Measurements from ENCODE around the gene FBXO38. TPM values are rescaled to one million over a fixed set of nuclear protein-coding genes. Genes with fewer than 3 reads are reported as not detected.

The FBXO38 gene
- total and polyA plus RNA-seq, 2 of the 13 experiments (the other 11 are each of a cell fraction or from before 2014, with no cell fraction given): 24.8 to 35.9 TPM

DNA sequence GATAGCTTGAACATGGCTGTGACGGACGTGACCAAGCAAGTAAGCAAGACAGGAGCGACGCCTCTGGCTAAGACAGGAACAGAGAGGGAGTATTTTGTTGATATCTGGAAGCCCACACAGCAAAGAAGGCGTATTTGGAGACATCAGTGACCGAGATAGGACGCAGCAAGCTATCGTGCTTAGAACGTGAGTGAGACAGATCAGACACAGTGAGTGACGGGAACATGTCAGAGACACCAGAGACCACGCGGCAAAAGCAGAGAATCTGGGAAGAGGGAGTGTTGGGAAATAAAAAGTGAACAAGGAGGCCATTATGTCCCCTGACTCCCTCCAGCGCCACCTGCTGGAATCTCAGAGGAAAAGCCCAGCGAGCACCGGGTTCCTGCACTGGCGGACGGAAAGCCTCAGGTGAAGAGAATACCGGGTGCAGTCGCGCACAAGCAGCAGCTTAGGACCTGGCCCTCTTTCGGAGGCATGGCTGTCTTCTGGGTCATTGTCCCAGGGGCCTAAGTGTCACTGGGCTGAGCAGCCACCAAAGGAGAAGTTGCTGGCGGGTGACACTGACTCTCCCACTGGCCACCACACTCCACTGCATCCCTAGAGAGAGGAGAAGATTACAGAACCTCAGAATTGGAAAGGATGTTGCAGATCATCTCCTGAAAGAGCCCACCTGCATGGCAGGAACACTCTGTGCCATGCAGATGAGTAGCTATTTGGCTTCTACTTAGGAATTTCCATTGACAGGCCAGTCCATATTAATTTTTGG is 99.1 kb downstream of the FBXO38 start (continued):
- TF ChIP-seq ZNF781 (CRISPR knock-in tag; IDR thresholded peaks at IDR 0.05; ENCODE audit: borderline replicate concordance, not compliant biosample characterization) (peak; percentile 27), ZNF3 (CRISPR knock-in tag; IDR thresholded peaks at IDR 0.05) (no peak), SMAD1 (CRISPR knock-in tag; IDR thresholded peaks at IDR 0.05; ENCODE audit: borderline replicate concordance, low read depth) (no peak), CENPX (CRISPR knock-in tag; IDR thresholded peaks at IDR 0.05) (no peak), CBX5 (CRISPR knock-in tag; IDR thresholded peaks at IDR 0.05; ENCODE audit: borderline replicate concordance) (peak; percentile 56; the same call in 1 of the 2 replicates), JUN (CRISPR knock-in tag; IDR thresholded peaks at IDR 0.05) (no peak), BRD4 (CRISPR knock-in tag; IDR thresholded peaks at IDR 0.05) (no peak), NR3C1 (CRISPR knock-in tag; IDR thresholded peaks at IDR 0.05) (no peak), MAFK (conservative IDR thresholded peaks at IDR 0.05 in 1 of 2, IDR thresholded peaks at IDR 0.05 in 1 of 2; ENCODE audit: low read length in 2 of 2) (no peak), ZNF431 (CRISPR knock-in tag; IDR thresholded peaks at IDR 0.05; ENCODE audit: borderline replicate concordance, low read depth) (no peak), ZNF558 (CRISPR knock-in tag; IDR thresholded peaks at IDR 0.05; ENCODE audit: borderline replicate concordance) (no peak), ZNF768 (CRISPR knock-in tag; IDR thresholded peaks at IDR 0.05) (peak; percentile 85), NCOA1 (CRISPR knock-in tag; IDR thresholded peaks at IDR 0.05) (no peak), NKX3-1 (CRISPR knock-in tag; IDR thresholded peaks at IDR 0.05) (no peak), U2AF1 (optimal IDR thresholded peaks at IDR 0.05; ENCODE audit: low read depth, low read length) (no peak), PCBP2 (optimal IDR thresholded peaks at IDR 0.05; ENCODE audit: low read depth, low read length, poor library complexity, severe bottlenecking) (no peak), RBAK (CRISPR knock-in tag; IDR thresholded peaks at IDR 0.05) (no peak)
- TF ChIP-seq, protein P1, sequence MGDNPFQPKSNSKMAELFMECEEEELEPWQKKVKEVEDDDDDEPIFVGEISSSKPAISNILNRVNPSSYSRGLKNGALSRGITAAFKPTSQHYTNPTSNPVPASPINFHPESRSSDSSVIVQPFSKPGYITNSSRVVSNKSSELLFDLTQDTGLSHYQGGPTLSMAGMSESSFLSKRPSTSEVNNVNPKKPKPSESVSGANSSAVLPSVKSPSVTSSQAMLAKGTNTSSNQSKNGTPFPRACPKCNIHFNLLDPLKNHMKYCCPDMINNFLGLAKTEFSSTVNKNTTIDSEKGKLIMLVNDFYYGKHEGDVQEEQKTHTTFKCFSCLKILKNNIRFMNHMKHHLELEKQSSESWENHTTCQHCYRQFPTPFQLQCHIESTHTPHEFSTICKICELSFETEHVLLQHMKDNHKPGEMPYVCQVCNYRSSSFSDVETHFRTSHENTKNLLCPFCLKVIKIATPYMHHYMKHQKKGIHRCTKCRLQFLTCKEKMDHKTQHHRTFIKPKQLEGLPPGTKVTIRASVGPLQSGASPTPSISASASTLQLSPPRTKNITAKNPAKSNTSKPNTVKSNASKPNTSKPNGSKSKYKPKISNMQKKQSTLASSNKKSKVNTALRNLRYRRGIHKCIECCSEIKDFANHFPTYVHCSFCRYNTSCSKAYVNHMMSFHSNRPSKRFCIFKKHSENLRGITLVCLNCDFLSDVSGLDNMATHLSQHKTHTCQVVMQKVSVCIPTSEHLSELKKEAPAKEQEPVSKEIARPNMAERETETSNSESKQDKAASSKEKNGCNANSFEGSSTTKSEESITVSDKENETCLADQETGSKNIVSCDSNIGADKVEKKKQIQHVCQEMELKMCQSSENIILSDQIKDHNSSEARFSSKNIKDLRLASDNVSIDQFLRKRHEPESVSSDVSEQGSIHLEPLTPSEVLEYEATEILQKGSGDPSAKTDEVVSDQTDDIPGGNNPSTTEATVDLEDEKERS (CRISPR knock-in tag; IDR thresholded peaks at IDR 0.05): peak; percentile 70; the same call in 1 of the 2 replicates
- TF ChIP-seq, protein P2, sequence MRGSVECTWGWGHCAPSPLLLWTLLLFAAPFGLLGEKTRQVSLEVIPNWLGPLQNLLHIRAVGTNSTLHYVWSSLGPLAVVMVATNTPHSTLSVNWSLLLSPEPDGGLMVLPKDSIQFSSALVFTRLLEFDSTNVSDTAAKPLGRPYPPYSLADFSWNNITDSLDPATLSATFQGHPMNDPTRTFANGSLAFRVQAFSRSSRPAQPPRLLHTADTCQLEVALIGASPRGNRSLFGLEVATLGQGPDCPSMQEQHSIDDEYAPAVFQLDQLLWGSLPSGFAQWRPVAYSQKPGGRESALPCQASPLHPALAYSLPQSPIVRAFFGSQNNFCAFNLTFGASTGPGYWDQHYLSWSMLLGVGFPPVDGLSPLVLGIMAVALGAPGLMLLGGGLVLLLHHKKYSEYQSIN (CRISPR knock-in tag; IDR thresholded peaks at IDR 0.05; ENCODE audit: borderline replicate concordance): no peak
- TF ChIP-seq, protein P3, sequence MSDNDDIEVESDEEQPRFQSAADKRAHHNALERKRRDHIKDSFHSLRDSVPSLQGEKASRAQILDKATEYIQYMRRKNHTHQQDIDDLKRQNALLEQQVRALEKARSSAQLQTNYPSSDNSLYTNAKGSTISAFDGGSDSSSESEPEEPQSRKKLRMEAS (IDR thresholded peaks at IDR 0.05): peak; percentile 53; the same call in 1 of the 2 replicates
- TF ChIP-seq, protein P4, sequence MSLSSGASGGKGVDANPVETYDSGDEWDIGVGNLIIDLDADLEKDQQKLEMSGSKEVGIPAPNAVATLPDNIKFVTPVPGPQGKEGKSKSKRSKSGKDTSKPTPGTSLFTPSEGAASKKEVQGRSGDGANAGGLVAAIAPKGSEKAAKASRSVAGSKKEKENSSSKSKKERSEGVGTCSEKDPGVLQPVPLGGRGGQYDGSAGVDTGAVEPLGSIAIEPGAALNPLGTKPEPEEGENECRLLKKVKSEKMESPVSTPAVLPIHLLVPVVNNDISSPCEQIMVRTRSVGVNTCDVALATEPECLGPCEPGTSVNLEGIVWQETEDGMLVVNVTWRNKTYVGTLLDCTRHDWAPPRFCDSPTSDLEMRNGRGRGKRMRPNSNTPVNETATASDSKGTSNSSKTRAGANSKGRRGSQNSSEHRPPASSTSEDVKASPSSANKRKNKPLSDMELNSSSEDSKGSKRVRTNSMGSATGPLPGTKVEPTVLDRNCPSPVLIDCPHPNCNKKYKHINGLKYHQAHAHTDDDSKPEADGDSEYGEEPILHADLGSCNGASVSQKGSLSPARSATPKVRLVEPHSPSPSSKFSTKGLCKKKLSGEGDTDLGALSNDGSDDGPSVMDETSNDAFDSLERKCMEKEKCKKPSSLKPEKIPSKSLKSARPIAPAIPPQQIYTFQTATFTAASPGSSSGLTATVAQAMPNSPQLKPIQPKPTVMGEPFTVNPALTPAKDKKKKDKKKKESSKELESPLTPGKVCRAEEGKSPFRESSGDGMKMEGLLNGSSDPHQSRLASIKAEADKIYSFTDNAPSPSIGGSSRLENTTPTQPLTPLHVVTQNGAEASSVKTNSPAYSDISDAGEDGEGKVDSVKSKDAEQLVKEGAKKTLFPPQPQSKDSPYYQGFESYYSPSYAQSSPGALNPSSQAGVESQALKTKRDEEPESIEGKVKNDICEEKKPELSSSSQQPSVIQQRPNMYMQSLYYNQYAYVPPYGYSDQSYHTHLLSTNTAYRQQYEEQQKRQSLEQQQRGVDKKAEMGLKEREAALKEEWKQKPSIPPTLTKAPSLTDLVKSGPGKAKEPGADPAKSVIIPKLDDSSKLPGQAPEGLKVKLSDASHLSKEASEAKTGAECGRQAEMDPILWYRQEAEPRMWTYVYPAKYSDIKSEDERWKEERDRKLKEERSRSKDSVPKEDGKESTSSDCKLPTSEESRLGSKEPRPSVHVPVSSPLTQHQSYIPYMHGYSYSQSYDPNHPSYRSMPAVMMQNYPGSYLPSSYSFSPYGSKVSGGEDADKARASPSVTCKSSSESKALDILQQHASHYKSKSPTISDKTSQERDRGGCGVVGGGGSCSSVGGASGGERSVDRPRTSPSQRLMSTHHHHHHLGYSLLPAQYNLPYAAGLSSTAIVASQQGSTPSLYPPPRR (CRISPR knock-in tag; IDR thresholded peaks at IDR 0.05; ENCODE audit: borderline replicate concordance): no peak

Data from HepG2 (cell line).